SK-N-SH treated with all-trans-retinoic acid at 6 μM for 48 hours (cell line): Measurements from ENCODE around the gene TRIM47.

Source experiments
- ATAC-seq: fragments of 200-7000 bp; cut with Tn5 transposase; 3 replicates; pipeline ENCODE4 v1.9.1; 2020; ENCODE audit warnings: mild to moderate bottlenecking, moderate library complexity
- ARNTL ChIP-seq: fragments of 450-650 bp; formaldehyde crosslinking; IDR thresholded peaks from 2 replicates; pipeline ENCODE4 v1.5.0; 2020; ENCODE audit warnings: low read depth, mild to moderate bottlenecking, moderate library complexity, borderline replicate concordance
- CREB5 ChIP-seq: fragments of 250-450 bp; sonication (Bioruptor Pico); IDR thresholded peaks from 2 replicates; pipeline ENCODE4 v1.5.1; 2020; ENCODE audit warnings: low read depth, mild to moderate bottlenecking, moderate library complexity
- CSDC2 ChIP-seq: fragments of 250-450 bp; sonication (Bioruptor Pico); IDR thresholded peaks from 2 replicates; pipeline ENCODE4 v1.5.0; 2020; ENCODE audit warnings: mild to moderate bottlenecking, moderate library complexity
- CSRNP3 ChIP-seq: fragments of 250-450 bp; sonication (Bioruptor Pico); IDR thresholded peaks from 2 replicates; pipeline ENCODE4 v1.5.1; 2021; ENCODE audit warnings: mild to moderate bottlenecking, moderate library complexity
- ESRRG ChIP-seq: fragments of 250-450 bp; sonication (Bioruptor Pico); IDR thresholded peaks from 2 replicates; pipeline ENCODE4 v1.6.1; 2021; ENCODE audit warnings: mild to moderate bottlenecking
- GLIS3 ChIP-seq: fragments of 250-450 bp; sonication (Bioruptor Pico); IDR thresholded peaks from 2 replicates; pipeline ENCODE4 v1.5.0; 2020; ENCODE audit warnings: mild to moderate bottlenecking, moderate library complexity
- ISL1 ChIP-seq: fragments of 250-450 bp; sonication (Bioruptor Pico); IDR thresholded peaks from 2 replicates; pipeline ENCODE4 v2.1.2; 2022; ENCODE audit warnings: mild to moderate bottlenecking, moderate library complexity
- OSR1 ChIP-seq: fragments of 250-450 bp; sonication (Bioruptor Pico); IDR thresholded peaks from 2 replicates; pipeline ENCODE4 v1.8.0; 2022; ENCODE audit warnings: moderate library complexity, mild to moderate bottlenecking, inconsistent platforms
- PATZ1 ChIP-seq: fragments of 250-450 bp; sonication (Bioruptor Pico); IDR thresholded peaks from 2 replicates; pipeline ENCODE4 v1.8.0; 2020; ENCODE audit warnings: mild to moderate bottlenecking, moderate library complexity, borderline replicate concordance
- POU6F1 ChIP-seq: fragments of 250-450 bp; sonication (Bioruptor Pico); IDR thresholded peaks from 2 replicates; pipeline ENCODE4 v1.8.0; 2021; ENCODE audit warnings: low read depth, mild to moderate bottlenecking, moderate library complexity, borderline replicate concordance
- PPARA ChIP-seq: fragments of 250-450 bp; sonication (Bioruptor Pico); IDR thresholded peaks from 2 replicates; pipeline ENCODE4 v1.5.0; 2020; ENCODE audit warnings: mild to moderate bottlenecking, borderline replicate concordance
- SNAI2 ChIP-seq: fragments of 250-450 bp; sonication (Bioruptor Pico); IDR thresholded peaks from 2 replicates; pipeline ENCODE4 v1.5.0; 2020; ENCODE audit warnings: mild to moderate bottlenecking, moderate library complexity
- TCF4 ChIP-seq: fragments of 250-450 bp; sonication (Bioruptor Pico); IDR thresholded peaks from 2 replicates; pipeline ENCODE4 v1.8.0; 2021; ENCODE audit warnings: mild to moderate bottlenecking, moderate library complexity, borderline replicate concordance
- TOX ChIP-seq: fragments of 250-450 bp; sonication (Bioruptor Pico); IDR thresholded peaks from 2 replicates; pipeline ENCODE4 v1.8.0; 2021; ENCODE audit warnings: mild to moderate bottlenecking, moderate library complexity, borderline replicate concordance
- TSHZ2 ChIP-seq: fragments of 250-450 bp; sonication (Bioruptor Pico); IDR thresholded peaks from 2 replicates; pipeline ENCODE4 v1.5.0; 2020; ENCODE audit warnings: mild to moderate bottlenecking, moderate library complexity
- ZC3H10 ChIP-seq: fragments of 250-450 bp; sonication (Bioruptor Pico); IDR thresholded peaks from 2 replicates; pipeline ENCODE4 v1.5.1; 2021; ENCODE audit warnings: mild to moderate bottlenecking, moderate library complexity
- ZFP3 ChIP-seq: fragments of 250-450 bp; sonication (Bioruptor Pico); IDR thresholded peaks from 2 replicates; pipeline ENCODE4 v1.5.0; 2020; ENCODE audit warnings: mild to moderate bottlenecking, moderate library complexity
- ZFP30 ChIP-seq: fragments of 450-650 bp; formaldehyde crosslinking; IDR thresholded peaks from 2 replicates; pipeline ENCODE4 v1.5.0; 2022; ENCODE audit warnings: mild to moderate bottlenecking, moderate library complexity
- ZNF565 ChIP-seq: fragments of 450-650 bp; formaldehyde crosslinking; conservative IDR thresholded peaks from 2 replicates; pipeline ENCODE4 v1.5.0; 2020; ENCODE audit warnings: low read depth, mild to moderate bottlenecking, moderate library complexity
- ZNF70 ChIP-seq: fragments of 450-650 bp; formaldehyde crosslinking; IDR thresholded peaks from 2 replicates; pipeline ENCODE4 v1.5.0; 2020; ENCODE audit warnings: mild to moderate bottlenecking, moderate library complexity
- ZNF8 ChIP-seq: fragments of 450-650 bp; formaldehyde crosslinking; IDR thresholded peaks from 2 replicates; pipeline ENCODE4 v1.5.0; 2020; ENCODE audit warnings: mild to moderate bottlenecking, moderate library complexity

The TRIM47 gene

GRCh38 chr17:75844530-75845057, 33.8 kb downstream of the TRIM47 start:
- no peak for TF ChIP-seq TSHZ2 (CRISPR knock-in tag)
- TF ChIP-seq GLIS3, result no peak
- TF ChIP-seq ZFP30 (CRISPR knock-in tag), result no peak
- no peak for TF ChIP-seq OSR1 (CRISPR knock-in tag)
- TF ChIP-seq CSDC2 (CRISPR knock-in tag), result no peak
- TF ChIP-seq ZNF8 (CRISPR knock-in tag), result no peak
- TF ChIP-seq ZNF565 (CRISPR knock-in tag), result no peak
- TF ChIP-seq TOX (CRISPR knock-in tag), result no peak
- no peak for TF ChIP-seq POU6F1 (CRISPR knock-in tag)
- no peak for TF ChIP-seq PATZ1
- TF ChIP-seq, all 23 proteins: peak for 0
- peak; percentile 9 for ATAC-seq

- ATAC-seq, result peak; percentile 4; the same call in 2 of the 3 replicates
- TF ChIP-seq PPARA (CRISPR knock-in tag) (no peak), ZNF70 (CRISPR knock-in tag) (0 out of 2 replicates have a peak, but pooled peaks have one; percentile 25), CREB5 (no peak), ARNTL (no peak), ZFP3 (CRISPR knock-in tag) (peak; percentile 29; the same call in 1 of the 2 replicates)
Observed at GRCh38 chr17:75843577-75844529, 34.5 kb downstream of the TRIM47 start, which contains the start of gene UNC13D. Gene UNC13D (minus strand): TSS chr17:75844404. CDS start chr17:75844337, 67 bp downstream.

GRCh38 chr17:75842963-75843576, 35.3 kb downstream of the TRIM47 start:
- no peak for ATAC-seq
- TF ChIP-seq ESRRG (CRISPR knock-in tag) (no peak), CSDC2 (CRISPR knock-in tag) (no peak), ARNTL (no peak), SNAI2 (CRISPR knock-in tag) (no peak), CSRNP3 (CRISPR knock-in tag) (no peak), ZFP30 (CRISPR knock-in tag) (no peak), ISL1 (no peak), GLIS3 (no peak), ZC3H10 (no peak), TOX (CRISPR knock-in tag) (no peak), TCF4 (CRISPR knock-in tag) (no peak), ZNF8 (CRISPR knock-in tag) (no peak)
